Upper lobe of left lung (tissue), 4 donors: Measurements from ENCODE around the gene RXRB.

Source experiments
- CTCF ChIP-seq, 6 experiments: fragments of 450-650 bp in 4 of 6; fragments of 200-600 bp in 2 of 6; sonication (generic) in 2 of 6; IDR thresholded peaks; one replicate each; pipeline ENCODE4 v1.5.1; 2016 to 2019; ENCODE audit warnings: antibody characterized with exemption in 6 of 6
- EP300 ChIP-seq, 4 donors: sonication (generic); formaldehyde crosslinking; IDR thresholded peaks; one replicate each; pipeline ENCODE4 v1.5.1; 2017; ENCODE audit warnings: antibody characterized with exemption in 4 of 4, control low read depth in 2 of 4

GRCh38 chr6:33190504-33191107 is 9.9 kb downstream of the RXRB start:
- TF ChIP-seq CTCF (IDR thresholded peaks at IDR 0.05) (no peak), EP300 (IDR thresholded peaks at IDR 0.05) (no peak)
